Measurements from ENCODE around the gene NEUROG2. TPM values are rescaled to one million over a fixed set of nuclear protein-coding genes. Genes with fewer than 3 reads are reported as not detected.

The NEUROG2 gene
- total and polyA plus RNA-seq, 2 of the 4 experiments (the other 2 are of a cell fraction): not detected

- Histone ChIP-seq H2BK120ac (ENCODE audit: low read depth, low read length) (no peak overlapping the region), H3K79me1 (ENCODE audit: low read depth in 1 of 2, low read length in 2 of 2) (no peaks in the 10 kb centered on the region), H3K23ac (ENCODE audit: low read depth, low read length) (no peak overlapping the region), H2AFZ (replicated peaks; ENCODE audit: low read length, poor library complexity) (no peak overlapping the region), H3K56ac (ENCODE audit: extremely low read depth, insufficient read depth, low read length) (no peak overlapping the region), H3K4ac (ENCODE audit: low read depth, low read length) (no peak overlapping the region), H3K4me1 (ENCODE audit: control insufficient read depth, insufficient read depth, low read length) (peaks cover 5% of the 10 kb centered on the region; the same call in 1 of the 2 replicates), H4K91ac (ENCODE audit: insufficient read depth, low read depth, low read length) (no peak overlapping the region), H4K8ac (ENCODE audit: low read depth in 2 of 2, low read length in 2 of 2) (no peak overlapping the region), H2AK9ac (replicated peaks; ENCODE audit: low read depth, low read length, poor library complexity) (no peak overlapping the region), H3K27ac (ENCODE audit: insufficient read depth, low read length) (no peak overlapping the region; the same call in 1 of the 2 replicates), H3K9ac (ENCODE audit: low read depth, low read length) (no peak overlapping the region), H3K4me2 (ENCODE audit: low read depth, low read length) (no peak overlapping the region), H3K9me3 (ENCODE audit: control insufficient read depth, insufficient read depth, low read length) (no peaks in the 10 kb centered on the region), H4K5ac (ENCODE audit: low read depth, low read length) (no peak overlapping the region), H4K20me1 (ENCODE audit: insufficient read depth, low read length) (no peaks in the 10 kb centered on the region), H2BK15ac (ENCODE audit: low read depth, low read length) (no peak overlapping the region), H3K36me3 (ENCODE audit: control insufficient read depth, insufficient read depth, low read length) (no peaks in the 10 kb centered on the region), H2BK20ac (ENCODE audit: low read depth, low read length) (no peak overlapping the region), H3K14ac (replicated peaks; ENCODE audit: low read depth, low read length) (no peak overlapping the region), H3K4me3 (ENCODE audit: insufficient read depth, low read depth, low read length) (no peak overlapping the region), H2AK5ac (ENCODE audit: low read depth, low read length) (no peak overlapping the region; the same call in 1 of the 2 replicates), H3K27me3 (ENCODE audit: control insufficient read depth, insufficient read depth, low read length) (no peaks in the 10 kb centered on the region), H2BK5ac (ENCODE audit: low read depth, low read length, poor library complexity, severe bottlenecking) (no peak overlapping the region), H3K9me1 (ENCODE audit: insufficient read depth, low read length) (peaks cover 7% of the 10 kb centered on the region; the same call in 1 of the 2 replicates), H3K18ac (ENCODE audit: low read depth, low read length) (no peak overlapping the region)
- ChIA-PET CTCF (no interaction called here), POLR2A (ENCODE audit: unreplicated experiment) (no interaction called here)
- WGBS, 2 experiments (ENCODE audit: extremely low coverage in 2 of 2, insufficient read length in 1 of 2): no CpG with 5 or more reads among the region's 2 CpGs
- intact Hi-C loops (cut with micrococcal nuclease): no loop called here
- peak; percentile 86 for DNase-seq
- TF ChIP-seq ELK1 (IDR thresholded peaks at IDR 0.05; ENCODE audit: borderline replicate concordance, low read depth, low read length) (no peak), FOS (IDR thresholded peaks at IDR 0.05; ENCODE audit: low read depth, low read length) (peak; percentile 45)
- no TSS peak for BruUV-seq (replicated peaks)
- in situ Hi-C loops (cut with MboI; ENCODE audit: low sequenced_read_pairs): no loop called here
- ATAC-seq (ENCODE audit: low read depth): peak; percentile 87
- dilution Hi-C loops (cut with HindIII; ENCODE audit: low sequenced_read_pairs, unreplicated experiment): no loop called here
Measured at GRCh38 chr4:112550728-112551127, 34.7 kb upstream of the NEUROG2 start.

Measured in IMR-90 (cell line).